CD4-positive, alpha-beta T cell (primary cell): ENCODE data around the gene SORCS2. TPM values are rescaled to one million over a fixed set of nuclear protein-coding genes. Genes with fewer than 3 reads are reported as not detected.

Source experiments
- ATAC-seq: fragments of 200-7000 bp; cut with Tn5 transposase; one replicate; pipeline ENCODE4 v1.10.0; 2022; ENCODE audit warnings: mild to moderate bottlenecking; ENCODE audit not compliant: poor library complexity
- CTCF ChIA-PET: fragments of 350-600 bp; sonication (Branson Sonifier 250); formaldehyde crosslinking; loops from one replicate; lab custom pipeline; 2021; ENCODE audit warnings: antibody characterized with exemption, inconsistent platforms; lab: Charles Lee
- POLR2A ChIA-PET: fragments of 350-600 bp; sonication (Branson Sonifier 250); formaldehyde crosslinking; loops from one replicate; lab custom pipeline; 2021; ENCODE audit warnings: antibody characterized with exemption, inconsistent platforms; lab: Charles Lee
- DNase-seq, 14 experiments: peaks; one replicate each; pipeline ENCODE4 v3.0.0-alpha.2; 2013 to 2020; ENCODE audit warnings: mixed read lengths in 2 of 14
- H3K27ac ChIP-seq, 2 donors: one replicate each; pipeline versions ENCODE4 v1.5.1 to v1.7.0; 2013; ENCODE audit warnings: low read length in 2 of 2, low read depth in 1 of 2, mild to moderate bottlenecking in 1 of 2
- H3K27me3 ChIP-seq, 2 experiments: 1 replicate in 1 of 2; 2 replicates in 1 of 2; pipeline versions ENCODE4 v1.6.1 to v1.7.0; 2013; ENCODE audit warnings: low read length in 2 of 2, control low read depth in 1 of 2, mild to moderate bottlenecking in 1 of 2, moderate library complexity in 1 of 2; ENCODE audit not compliant: insufficient read depth in 2 of 2, control insufficient read depth in 1 of 2
- H3K36me3 ChIP-seq: one replicate; pipeline ENCODE4 v1.6.1; 2013; ENCODE audit warnings: low read length, control low read depth; ENCODE audit not compliant: insufficient read depth
- H3K4me1 ChIP-seq: one replicate; pipeline ENCODE4 v1.6.1; 2013; ENCODE audit warnings: low read length, control low read depth; ENCODE audit not compliant: insufficient read depth
- H3K4me3 ChIP-seq: one replicate; pipeline ENCODE4 v1.5.1; 2013; ENCODE audit warnings: mild to moderate bottlenecking, low read length, moderate library complexity
- H3K9me3 ChIP-seq, 2 experiments: 1 replicate in 1 of 2; 2 replicates in 1 of 2; pipeline versions ENCODE4 v1.6.1 to v1.7.0; 2013; ENCODE audit warnings: low read length in 2 of 2, mild to moderate bottlenecking in 2 of 2, control low read depth in 1 of 2, moderate library complexity in 1 of 2; ENCODE audit not compliant: control insufficient read depth in 1 of 2, insufficient read depth in 1 of 2
- H3K27ac Mint-ChIP-seq: one replicate; pipeline ENCODE4 v1.8.0; 2020; ENCODE audit warnings: mixed read lengths
- H3K27me3 Mint-ChIP-seq: one replicate; pipeline ENCODE4 v1.8.0; 2021; ENCODE audit warnings: mixed read lengths
- H3K36me3 Mint-ChIP-seq: one replicate; pipeline ENCODE4 v1.8.0; 2021; ENCODE audit warnings: low read depth, mixed read lengths
- H3K4me1 Mint-ChIP-seq: one replicate; pipeline ENCODE4 v1.8.0; 2021; ENCODE audit warnings: low read depth, mixed read lengths
- H3K4me3 Mint-ChIP-seq: one replicate; pipeline ENCODE4 v1.8.0; 2020; ENCODE audit warnings: mild to moderate bottlenecking, mixed read lengths
- H3K9me3 Mint-ChIP-seq: one replicate; pipeline ENCODE4 v1.8.0; 2020; ENCODE audit warnings: mixed read lengths
- CTCF ChIP-seq: fragments of 200-600 bp; IDR thresholded peaks from one replicate; pipeline ENCODE4 v1.8.0; 2022; ENCODE audit warnings: antibody characterized with exemption, mild to moderate bottlenecking
- intact Hi-C, 2 experiments: fragments of 100-400 bp; cut with DNase I in 1 of 2; cut with micrococcal nuclease in 1 of 2; formaldehyde crosslinking; loops; one replicate each; pipeline versions ENCODE4 v1.15.1 to v1.9.0; 2023 to 2025; cut with DNase I, micrococcal nuclease
- total RNA-seq, 174 experiments: library from RNA in 2 of 174; stranded (reverse) in 2 of 174; gene quantifications; one replicate each; pipeline ENCODE4 v1.2.3 and lab custom pipeline; 2021 to 2026

Gene SORCS2
- total RNA-seq, 2 experiments from 2014 or later: not detected

GRCh38 chr4:7209699-7210098 lies 17.4 kb downstream of the SORCS2 start:
- H3K4me1 Mint-ChIP-seq: no peaks in the 10 kb centered on the region
- H3K4me3 ChIP-seq: no peak overlapping the region
- H3K4me1 ChIP-seq: no peaks in the 10 kb centered on the region
- no peak for ATAC-seq
- POLR2A ChIA-PET: no interaction called here
- no peak overlapping the region for H3K27ac ChIP-seq
- no peak for DNase-seq
- no peak for TF ChIP-seq CTCF
- H3K4me3 Mint-ChIP-seq: no peak overlapping the region
- H3K9me3 ChIP-seq: peaks cover 4 to 27% of the 10 kb centered on the region in 2 experiments
- H3K27me3 ChIP-seq: peaks cover 0 to 2% of the 10 kb centered on the region in 2 experiments
- no peaks in the 10 kb centered on the region for H3K9me3 Mint-ChIP-seq
- no peaks in the 10 kb centered on the region for H3K36me3 Mint-ChIP-seq
- no peak overlapping the region for H3K27ac Mint-ChIP-seq
- CTCF ChIA-PET: no interaction called here
- no peaks in the 10 kb centered on the region for H3K36me3 ChIP-seq
- intact Hi-C loops: no loop called here
- H3K27me3 Mint-ChIP-seq: peaks cover 24% of the 10 kb centered on the region

- no peak for ATAC-seq
- intact Hi-C loops: no loop called here
- Mint-ChIP-seq H3K9me3 (no peaks in the 10 kb centered on the region), H3K36me3 (no peaks in the 10 kb centered on the region), H3K27ac (no peak overlapping the region), H3K4me1 (no peaks in the 10 kb centered on the region), H3K4me3 (no peak overlapping the region), H3K27me3 (peaks cover 15% of the 10 kb centered on the region)
- Histone ChIP-seq H3K4me3 (no peak overlapping the region), H3K9me3 (peaks cover 4 to 27% of the 10 kb centered on the region in 2 experiments), H3K27ac (no peak overlapping the region), H3K27me3 (peaks cover 0 to 2% of the 10 kb centered on the region in 2 experiments), H3K4me1 (no peaks in the 10 kb centered on the region), H3K36me3 (no peaks in the 10 kb centered on the region)
- ChIA-PET CTCF (no interaction called here), POLR2A (no interaction called here)
- DNase-seq: no peak
- no peak for TF ChIP-seq CTCF
These were observed 18.5 kb downstream of the SORCS2 start for GRCh38 chr4:7210824-7211223.

GRCh38 chr4:7212101-7212674 lies 19.9 kb downstream of the SORCS2 start:
- CTCF ChIA-PET: no interaction called here
- H3K36me3 Mint-ChIP-seq: no peaks in the 10 kb centered on the region
- no peak overlapping the region for H3K27ac Mint-ChIP-seq

More at GRCh38 chr4:7212101-7212674, 19.9 kb downstream of the SORCS2 start:
- H3K4me3 Mint-ChIP-seq: no peak overlapping the region
- no peaks in the 10 kb centered on the region for H3K4me1 Mint-ChIP-seq
- peaks cover 10% of the 10 kb centered on the region for H3K27me3 Mint-ChIP-seq
- Histone ChIP-seq H3K36me3 (no peaks in the 10 kb centered on the region), H3K27me3 (peaks cover 0 to 2% of the 10 kb centered on the region in 2 experiments), H3K4me1 (no peaks in the 10 kb centered on the region), H3K4me3 (no peak overlapping the region), H3K27ac (no peak overlapping the region), H3K9me3 (peaks cover 4 to 33% of the 10 kb centered on the region in 2 experiments)
- H3K9me3 Mint-ChIP-seq: no peaks in the 10 kb centered on the region
- ATAC-seq (no peak), DNase-seq (no peak)
- no peak for TF ChIP-seq CTCF
- intact Hi-C loops: no loop called here
- POLR2A ChIA-PET: no interaction called here
